ENCODE results near the gene EOGT.

The EOGT gene

DNA sequence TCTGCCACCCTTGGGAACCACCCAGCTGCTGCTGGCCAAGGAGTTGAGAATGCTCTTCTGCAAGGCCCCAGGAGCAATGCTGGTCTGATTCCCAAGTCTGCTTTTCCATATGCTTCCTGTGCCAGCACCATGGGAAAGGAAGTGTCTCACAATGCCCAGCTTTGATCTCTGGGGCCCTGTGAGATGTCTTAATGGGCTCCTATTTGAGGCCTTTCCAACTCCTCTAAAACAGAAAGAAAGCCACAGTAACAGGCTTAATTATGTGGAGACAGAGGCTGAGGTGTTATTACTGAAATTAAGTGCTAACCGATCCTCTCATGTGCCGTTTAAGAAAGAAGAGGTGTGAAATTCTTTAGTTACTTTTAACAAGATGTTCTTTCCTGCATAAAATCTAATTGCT is 4.5 kb downstream of the EOGT start:
- no peak for DNase-seq

DNA sequence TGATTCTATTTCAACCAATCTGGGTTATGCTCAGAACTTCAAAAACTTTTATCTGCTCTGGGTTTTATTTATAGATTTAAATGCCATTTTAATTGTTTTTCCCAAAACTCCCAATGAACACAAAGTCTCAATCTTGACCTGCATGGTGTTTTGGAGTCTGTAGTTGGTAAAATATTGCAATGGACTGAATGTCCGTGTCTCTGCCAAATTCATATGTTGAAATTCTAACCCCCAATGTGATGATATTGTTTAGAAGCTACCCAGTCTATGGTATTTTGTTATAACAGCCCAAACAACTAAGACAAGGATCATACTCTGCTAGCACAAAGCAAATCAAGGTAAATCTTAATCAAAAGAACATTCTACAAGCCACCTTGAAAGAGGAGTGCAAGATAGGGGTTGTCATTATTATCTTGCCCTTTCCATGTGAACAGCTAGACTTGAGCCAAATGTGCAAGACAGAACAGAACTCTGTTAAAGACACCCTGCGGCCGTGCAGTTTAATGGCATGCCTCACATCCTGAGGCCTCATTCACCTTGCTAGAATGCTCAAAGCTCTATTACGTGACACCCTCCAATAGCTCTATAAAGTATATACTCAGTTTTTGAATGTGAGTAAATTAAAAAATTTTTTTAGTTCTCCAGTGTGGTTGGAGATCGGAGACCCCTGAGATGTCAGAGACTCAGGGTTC is 7.5 kb downstream of the EOGT start:
- DNase-seq = no peak

DNA sequence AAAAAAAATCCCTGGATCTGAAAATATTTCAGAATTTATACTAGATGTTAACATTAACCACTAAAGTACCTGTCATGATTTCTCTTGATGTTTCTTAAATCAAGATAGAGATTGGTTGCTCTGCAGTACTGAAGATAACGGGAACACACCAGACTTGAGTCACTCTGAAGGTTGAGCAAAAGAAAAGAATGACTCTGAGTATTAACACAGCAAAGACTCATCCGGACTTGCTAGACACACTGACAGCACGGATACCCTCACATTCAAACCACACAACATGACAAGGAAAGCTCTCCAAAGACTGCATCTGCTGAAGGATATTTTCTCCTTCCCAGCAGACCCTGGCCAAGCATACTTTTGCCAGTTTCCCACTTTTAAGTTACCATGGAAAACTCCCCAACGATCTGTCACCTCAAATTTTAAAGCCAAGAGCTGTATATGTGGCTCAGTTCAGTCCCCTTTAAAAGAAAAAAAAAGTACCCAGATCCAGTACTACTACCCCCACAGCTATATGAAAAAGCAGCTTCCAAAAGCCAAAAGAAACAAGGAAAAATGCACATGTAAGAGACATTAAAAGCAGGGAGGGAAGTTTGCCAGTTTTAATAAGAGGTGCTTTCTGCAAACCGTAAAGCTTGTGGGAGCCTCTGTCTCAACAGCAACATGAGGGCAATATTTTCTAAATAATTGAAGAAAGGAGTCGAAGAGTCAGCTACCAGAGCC is 8.3 kb downstream of the EOGT start:
- DNase-seq = no peak

DNA sequence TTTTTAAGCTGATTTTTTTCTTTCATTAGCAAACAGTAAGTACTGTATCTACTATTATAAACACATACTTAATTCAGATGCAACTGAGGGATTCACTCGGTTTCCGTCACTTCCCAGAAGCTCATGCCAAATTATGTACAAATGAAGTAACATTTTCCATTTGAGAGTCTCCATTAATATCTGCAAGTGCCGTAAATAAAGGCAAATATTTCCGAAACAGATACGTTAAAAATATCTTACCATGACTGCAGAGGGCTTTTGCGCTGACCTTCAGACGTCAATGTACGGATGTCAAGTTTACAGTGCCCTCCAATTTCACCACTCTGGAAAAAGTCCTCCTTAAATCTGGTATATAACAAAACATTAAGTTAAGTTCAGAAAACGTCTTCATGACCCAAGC is 9.3 kb downstream of the EOGT start:
- DNase-seq = no peak

DNA sequence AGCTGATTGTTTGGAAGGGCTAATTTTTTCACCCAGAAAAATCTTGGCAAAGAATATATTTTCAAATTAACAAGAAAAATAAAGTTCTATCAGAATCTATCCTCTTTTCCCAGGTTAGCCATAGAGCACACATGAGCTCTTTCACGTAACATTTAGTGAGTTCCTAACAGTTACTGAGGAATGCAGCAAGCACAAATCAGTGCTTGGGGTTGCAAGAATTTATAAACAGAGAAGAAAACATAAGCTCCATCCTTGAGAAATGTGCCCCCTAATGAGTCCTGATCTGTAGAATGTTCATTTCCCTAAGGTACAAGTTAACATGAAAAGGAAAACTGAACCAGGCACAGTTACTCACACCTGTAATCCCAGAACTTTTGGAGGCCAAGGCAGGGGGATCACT is 13.9 kb downstream of the EOGT start:
- DNase-seq = no peak

DNA sequence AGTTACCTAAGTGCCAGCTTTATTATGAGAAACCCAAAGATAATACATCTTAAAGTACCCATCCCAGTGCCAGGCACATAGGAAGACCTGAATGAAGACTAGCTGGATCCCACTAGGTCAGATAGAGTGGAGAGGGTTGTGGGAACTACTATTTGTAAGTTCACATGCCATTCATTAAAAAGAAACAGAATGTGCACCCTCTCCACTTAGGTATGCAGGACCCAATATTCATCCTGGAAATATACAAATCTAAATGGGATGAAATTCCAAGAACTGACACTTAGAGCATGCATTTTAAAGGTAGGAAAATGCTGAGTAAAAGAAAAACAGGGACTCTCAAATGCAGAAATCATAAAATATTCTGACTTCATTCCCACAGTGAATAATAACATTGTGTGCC is 14.3 kb downstream of the EOGT start:
- DNase-seq = no peak

DNA sequence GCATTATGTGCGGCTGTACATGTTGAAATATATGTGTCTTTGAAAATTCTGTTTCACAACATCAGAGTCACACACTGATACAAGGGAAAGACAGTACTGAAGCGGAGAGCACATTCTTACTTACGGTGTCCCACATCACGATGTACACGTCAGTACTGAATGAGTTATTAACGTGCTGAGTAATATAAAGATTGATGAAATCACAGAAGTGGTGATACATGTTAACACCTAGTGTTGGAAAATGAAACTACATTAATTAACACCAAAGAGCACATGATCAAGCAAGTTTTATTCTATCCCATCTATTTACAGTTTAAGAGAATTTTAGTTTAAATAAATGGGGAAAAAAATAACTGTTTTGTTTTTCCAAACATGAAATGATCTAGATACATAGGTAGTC is 15.6 kb downstream of the EOGT start:
- DNase-seq = peak; percentile 69

DNA sequence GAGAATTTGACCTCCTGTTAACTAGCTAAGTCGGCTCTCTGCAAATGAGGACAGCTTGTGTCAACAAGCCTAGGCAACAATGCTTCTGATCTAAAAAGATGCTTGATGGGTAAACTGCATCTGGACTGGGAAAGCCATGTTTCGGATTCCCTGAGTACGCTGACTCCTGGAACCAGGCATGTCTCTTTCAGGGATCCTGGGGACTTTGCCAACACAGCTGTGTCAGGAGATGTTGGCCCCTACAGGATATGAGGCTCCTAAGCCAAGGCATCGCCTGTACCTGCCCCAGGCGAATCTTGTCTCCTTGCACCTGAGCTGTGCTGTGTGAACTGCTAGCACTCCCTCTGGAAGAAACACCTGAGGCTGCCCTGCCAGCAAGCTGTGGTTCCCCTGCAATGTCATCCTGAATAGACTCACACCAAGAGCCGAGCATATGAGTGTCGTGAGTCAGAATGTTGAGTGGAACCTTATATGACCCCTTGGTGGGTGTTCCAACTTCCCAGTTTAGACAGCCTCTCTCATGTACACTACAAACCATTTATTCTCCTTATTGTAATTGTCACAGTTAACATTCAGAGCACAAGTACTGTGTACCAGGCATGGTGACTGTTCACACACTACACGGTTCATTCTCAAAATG is 17.0 kb downstream of the EOGT start:
- DNase-seq = peak; percentile 25

DNA sequence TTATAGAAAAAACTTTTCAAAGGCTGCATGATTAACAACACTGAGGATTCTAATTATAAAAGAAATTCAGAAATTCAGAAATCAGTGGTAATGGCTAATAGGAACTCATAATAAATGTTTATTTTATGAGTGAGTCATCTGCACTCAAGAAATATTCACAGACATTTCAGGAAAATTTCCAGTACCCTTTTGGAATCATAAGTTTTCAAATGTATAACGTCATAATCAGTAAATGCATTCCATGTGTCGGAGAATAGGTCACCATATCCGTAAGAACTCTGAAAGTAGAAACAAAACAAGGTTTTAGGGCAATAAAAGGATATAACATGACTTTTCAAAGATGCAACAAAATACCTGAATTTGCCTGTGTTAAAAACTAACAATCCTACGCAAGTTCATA is 24.7 kb downstream of the EOGT start:
- DNase-seq = no peak

DNA sequence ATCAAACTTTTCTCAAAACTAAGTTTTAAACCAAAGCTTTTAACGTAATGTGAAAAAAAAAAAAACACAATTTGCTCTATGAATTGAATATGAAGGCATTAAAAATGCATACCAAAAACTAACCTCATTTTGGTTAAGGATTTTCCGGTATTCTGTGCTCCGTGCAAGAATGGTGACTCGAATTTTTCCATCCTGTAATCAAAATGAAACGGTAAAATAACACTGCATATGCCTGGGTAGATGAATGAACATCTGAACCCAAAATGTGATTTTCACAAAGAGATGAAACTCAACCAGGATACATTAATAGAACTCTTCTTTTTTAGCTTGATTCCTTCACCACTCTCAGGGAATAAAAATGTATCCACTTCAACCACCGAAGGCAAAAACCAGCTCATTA is 26.2 kb downstream of the EOGT start:
- no peak for DNase-seq

DNA sequence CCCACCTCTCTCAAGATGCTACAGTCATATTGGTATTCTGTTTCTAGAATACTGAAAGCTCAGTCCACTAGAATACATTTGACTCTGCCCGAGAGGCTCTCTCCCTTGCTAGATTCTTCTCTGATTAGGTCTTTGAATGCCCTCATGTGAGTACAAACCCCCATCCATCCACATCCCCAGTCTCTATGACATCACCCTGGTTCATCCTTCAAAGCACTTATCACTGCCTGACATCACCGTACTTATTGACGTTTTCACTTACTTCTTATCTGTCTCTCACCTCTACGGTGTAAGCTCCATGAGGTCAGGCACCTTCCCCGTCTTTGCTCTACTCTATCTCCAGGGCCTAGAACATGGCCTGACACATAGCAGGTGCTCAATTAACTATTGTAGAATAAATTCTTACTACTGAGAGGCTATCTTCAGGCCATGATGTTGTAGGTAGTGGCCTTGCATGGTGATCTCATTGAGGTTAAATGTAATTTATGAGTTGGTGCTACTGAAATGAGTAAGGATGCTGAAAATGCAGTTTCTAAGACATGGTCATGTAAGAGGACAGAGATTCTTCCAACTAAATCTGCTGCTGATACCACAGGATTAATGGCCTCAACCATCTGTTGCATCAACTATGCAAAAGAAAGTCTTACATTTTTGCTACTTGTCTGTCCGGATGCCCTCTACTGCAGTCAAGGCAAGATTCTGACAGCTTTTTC is 26.8 kb downstream of the EOGT start:
- DNase-seq = peak; percentile 25

DNA sequence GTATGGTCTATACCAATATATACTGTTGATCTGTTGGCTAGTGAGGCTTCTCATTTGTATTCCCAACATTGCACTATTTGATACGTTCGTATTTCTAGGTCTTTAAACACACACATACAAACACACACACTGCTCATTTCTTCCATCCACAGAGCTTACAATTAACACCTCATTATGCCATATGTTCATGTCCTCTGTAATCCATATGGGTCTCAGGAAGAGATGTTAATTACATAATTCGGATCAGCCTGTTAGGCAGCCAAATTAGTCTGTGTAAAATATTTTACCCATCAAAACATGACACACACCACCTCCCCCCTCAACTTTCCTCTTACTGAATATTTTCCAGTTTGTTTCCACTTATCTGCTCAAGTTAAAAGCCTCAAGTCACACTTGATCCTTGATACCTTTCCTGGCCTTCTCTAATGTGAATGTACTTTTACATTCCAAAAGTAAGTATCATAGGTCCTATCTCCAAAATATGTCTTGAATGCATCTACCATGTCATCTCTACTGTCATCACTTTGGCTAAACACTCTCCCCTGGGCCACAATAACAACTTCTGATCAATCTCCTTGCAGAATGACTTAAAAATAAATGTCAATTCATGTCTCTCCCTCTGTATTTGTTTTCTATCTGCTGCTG is 28.2 kb downstream of the EOGT start:
- no peak for DNase-seq

DNA sequence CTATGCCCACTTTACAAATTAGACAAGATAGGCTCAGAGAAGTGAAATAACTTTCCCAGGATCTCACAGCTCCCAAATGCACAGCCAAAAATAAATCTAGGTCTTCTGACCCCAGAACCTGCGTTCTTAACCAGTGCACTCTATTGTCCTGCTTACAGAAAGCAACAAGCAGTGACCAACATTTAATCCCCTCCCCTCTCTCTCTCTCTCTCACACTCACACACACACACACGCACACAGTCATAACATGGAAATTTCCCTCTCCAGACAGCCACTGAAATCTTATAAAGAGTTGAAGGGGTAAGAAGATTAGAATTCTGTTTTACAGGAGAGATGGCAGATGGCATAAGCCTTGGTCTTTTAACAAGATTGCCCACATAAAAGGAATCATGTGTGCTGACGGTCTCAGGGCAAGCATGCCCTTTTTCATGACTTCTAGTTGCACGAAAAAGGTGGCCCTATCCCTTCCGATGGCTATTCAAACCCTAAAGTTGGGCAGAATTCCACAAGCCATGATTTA is 29.4 kb downstream of the EOGT start:
- DNase-seq = no peak

DNA sequence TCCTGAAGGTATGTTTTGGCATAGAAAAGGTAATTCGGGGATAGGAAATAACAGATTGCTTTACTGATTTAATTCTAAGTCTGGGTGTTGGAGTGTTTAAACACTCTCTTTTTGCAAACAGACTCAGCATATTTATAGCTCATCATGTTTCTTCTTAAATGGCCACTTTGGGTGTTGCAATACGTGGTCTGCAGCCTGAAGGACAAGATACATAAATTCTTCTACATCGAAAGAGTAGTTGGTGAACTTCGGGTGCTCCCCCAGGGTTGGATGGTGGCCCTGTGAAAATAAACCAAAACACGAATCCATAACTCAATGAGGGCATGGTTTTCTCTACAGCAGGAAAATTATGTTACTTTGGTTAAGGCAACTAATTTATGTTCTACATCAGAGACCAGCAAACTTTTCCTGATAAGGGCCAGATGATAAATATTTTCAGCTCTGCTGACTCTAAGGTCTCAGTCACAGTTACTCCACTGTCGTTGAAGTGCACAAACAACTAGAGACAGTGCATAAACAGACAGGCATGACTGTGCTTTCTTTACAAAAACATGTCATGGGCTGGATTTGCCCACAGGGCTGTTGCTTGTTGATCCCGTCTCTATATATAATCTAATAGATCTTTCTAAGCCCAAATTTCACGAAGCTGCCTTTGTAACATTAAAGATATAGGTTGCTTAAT is 35.9 kb downstream of the EOGT start:
- DNase-seq = no peak

DNA sequence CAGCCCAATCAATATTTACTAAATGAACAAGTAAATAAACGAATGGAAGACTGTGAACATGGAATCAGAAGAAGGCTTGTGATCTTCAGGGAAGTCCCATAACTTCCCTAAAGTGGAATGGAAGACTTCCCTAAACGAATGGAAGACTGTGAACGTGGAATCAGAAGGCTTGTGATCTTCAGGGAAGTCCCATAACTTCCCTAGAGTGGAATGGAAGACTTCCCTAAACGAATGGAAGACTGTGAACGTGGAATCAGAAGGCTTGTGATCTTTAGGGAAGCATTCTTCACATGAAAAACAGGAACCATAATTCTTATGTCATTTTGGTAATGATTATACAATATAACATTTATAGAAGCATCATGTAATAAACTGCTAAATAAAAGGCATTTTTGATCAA is 38.8 kb downstream of the EOGT start:
- DNase-seq = no peak

DNA sequence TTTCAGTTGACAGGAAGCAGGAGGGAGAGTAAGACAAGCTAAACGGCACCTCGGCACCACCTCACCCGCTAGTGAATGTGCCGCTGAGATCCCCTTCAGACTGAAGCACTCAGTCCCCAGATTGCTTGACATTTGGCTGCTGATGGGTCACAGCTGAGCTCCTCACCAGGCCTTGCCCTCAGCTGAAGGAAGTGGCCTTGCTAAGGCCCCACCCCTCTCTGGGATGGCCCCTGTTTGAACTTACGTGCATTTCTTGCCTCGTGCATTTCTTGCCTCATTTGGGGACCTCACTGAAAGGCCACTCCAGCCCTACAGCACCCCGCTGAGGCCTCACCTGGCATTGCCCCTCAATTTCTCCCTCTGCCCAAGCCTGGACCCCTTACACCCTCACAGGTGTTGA is 39.8 kb downstream of the EOGT start:
- DNase-seq = no peak

DNA sequence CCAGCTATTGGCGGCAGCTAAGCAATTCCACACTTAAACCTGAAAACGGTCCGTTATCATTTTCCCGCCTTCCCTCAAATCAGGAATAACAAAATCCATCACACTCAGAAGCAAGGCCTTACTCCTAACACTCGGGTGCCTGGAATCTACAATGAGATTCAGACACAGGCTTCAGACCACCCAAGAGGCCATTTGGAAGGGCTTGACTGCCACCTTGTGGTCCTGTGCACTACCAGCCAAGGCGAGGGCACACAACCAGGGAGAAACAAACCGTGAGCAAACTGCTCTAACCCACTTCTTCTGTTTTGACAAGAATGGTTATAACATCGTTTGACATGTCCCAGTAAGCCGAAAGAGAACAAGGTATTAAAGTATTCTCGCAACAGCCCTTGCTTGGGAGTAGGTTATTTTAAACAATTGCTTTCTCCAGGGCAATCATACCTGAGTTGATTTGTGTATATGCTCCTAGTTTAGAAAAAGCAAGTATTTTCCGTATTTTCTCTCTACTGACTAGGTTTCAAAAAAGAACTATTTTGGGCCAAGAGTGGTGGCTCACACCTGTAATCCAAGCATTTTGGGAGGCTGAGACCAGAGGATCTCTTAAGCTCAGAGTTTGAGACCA is 41.0 kb downstream of the EOGT start:
- peak; percentile 57 for DNase-seq

DNA sequence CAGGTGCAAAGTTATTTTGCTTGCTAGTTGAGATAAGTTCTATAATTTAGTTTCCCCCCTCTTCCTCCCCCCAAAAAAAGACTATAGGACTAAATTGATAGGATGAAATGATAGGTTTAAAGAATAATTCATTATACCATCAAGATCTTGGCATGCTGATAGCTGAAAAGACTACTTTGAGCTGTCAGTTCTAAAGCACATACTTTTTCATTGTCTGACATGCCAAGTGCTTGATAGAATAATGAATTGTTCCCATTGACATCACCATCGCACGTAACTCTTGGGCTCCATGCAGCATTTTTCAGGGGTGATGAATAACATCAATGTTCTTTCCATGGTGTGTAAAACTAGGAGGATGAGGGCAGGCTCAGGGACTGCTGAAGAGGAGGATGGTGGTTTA is 48.8 kb downstream of the EOGT start:
- DNase-seq = no peak

DNA sequence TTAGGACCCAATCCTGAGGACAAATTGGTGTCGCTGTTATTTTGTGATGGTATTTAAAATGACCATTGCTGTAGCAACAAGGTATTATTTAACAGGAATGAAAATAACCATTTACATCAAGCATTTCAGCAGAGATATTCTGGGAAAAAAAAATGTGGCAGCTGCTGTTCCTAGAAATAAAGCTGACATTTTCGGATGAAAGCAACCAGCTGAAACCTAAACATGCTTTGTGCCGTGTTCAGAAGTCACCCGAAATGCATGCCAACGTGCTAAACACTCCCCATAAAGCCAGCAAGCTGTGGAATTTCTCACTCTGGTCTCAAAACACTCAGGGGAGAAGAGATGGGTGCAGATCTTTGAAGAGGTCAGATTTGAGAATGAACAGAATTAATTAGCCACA is 49.6 kb downstream of the EOGT start:
- no peak for DNase-seq

DNA sequence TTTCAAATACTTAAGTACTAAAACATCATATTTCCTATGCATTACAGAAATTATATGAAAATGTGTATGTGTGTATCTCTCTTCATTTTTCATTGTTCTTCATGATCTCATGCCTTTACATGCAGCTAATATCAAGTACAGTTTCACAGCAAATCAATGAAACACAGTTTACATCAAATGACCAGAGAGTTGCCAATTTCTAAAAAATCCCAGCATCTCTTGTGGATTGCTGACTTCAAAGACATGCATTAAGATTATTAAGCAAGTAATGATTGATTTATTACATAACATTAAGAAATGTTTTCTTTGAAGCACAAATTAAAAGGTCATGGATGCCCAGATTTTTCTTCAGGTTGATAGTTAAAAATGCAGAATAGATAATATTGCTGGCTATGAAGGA is 50.1 kb downstream of the EOGT start:
- no peak for DNase-seq

DNA sequence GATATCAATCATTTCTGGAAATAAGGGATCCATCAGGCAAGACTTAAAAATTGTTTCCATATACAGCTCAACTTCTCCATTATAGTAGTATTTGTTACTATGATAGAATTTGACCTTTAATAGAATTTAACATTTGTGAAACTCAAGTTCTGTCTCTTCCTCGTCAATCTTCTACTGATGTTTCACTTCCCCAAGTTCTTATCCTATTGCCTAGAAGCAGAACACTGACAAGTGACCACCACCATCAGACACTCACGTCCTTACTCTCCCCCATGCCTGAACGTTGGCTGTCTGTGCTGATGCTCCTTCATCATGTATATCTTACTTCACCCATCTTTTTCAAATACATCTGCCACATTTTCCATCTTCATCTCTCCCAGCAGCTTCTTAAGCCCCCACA is 54.6 kb downstream of the EOGT start:
- DNase-seq = no peak

DNA sequence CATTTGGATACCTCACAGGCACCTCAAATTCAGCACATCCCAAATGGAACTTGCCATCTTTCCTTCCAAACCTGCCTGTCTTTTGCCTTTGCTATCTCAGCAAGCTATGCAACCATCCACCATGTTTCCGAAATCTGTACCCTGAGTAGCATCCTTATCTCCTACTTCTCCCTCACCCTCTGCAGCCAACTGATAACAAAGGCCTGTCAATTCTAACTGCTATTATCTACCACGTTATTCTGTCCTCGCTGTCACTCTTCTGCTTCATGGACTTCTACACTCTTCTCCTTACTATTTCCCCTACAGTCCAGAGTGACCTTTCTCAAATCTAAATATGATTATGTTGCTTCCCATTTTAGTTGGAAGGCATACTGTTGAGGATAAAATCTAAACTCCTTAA is 55.6 kb downstream of the EOGT start:
- no peak for DNase-seq

Measured in activated CD4-positive, alpha-beta T cell treated with anti-CD3 and anti-CD28 coated beads, Interleukin-2, Interleukin-6, amounts not matched to agents 100 ng/mL and 50 ng/mL, durations not matched to agents 16 hours and 8 hours (primary cell).